T-cell (primary cell): ENCODE data around the gene SDF4. TPM values are rescaled to one million over a fixed set of nuclear protein-coding genes. Genes with fewer than 3 reads are reported as not detected.

Experiments used
- ATAC-seq, 4 experiments: fragments of 200-7000 bp in 3 of 4; fragments of 150-1000 bp in 1 of 4; cut with Tn5 transposase; replicated peaks in 1 of 4; 1 replicate in 3 of 4; 2 replicates in 1 of 4; pipeline ENCODE4 v1.10.0; 2021; ENCODE audit warnings: moderate library complexity in 3 of 4, mild to moderate bottlenecking in 2 of 4, moderate number of reproducible peaks in 1 of 4
- CTCF ChIA-PET, 2 donors: fragments of 300-600 bp; sonication (Branson Sonifier 250); formaldehyde crosslinking; loops; one replicate each; lab custom pipeline; 2022; ENCODE audit warnings: antibody characterized with exemption in 2 of 2; lab: Charles Lee
- POLR2A ChIA-PET, 2 donors: fragments of 300-600 bp; sonication (Branson Sonifier 250); formaldehyde crosslinking; loops; one replicate each; lab custom pipeline; 2022; ENCODE audit warnings: antibody characterized with exemption in 2 of 2; lab: Charles Lee
- DNase-seq, 35 experiments: peaks; one replicate each; pipeline versions ENCODE4 v3.0.0 to v3.0.0-alpha.2; 2013 to 2023
- H3K27ac ChIP-seq: one replicate; pipeline ENCODE4 v1.5.1; 2013; ENCODE audit warnings: low read length
- H3K27me3 ChIP-seq, 2 experiments: replicated peaks in 1 of 2; 1 replicate in 1 of 2; 2 replicates in 1 of 2; pipeline versions ENCODE4 v1.6.1 to v1.7.0; 2013; ENCODE audit warnings: low read length in 1 of 2, mixed read lengths in 1 of 2; ENCODE audit not compliant: control insufficient read depth in 2 of 2, insufficient read depth in 2 of 2; ENCODE audit errors: extremely low read depth in 1 of 2
- H3K36me3 ChIP-seq, 2 donors: 1 replicate in 1 of 2; 2 replicates in 1 of 2; pipeline versions ENCODE4 v1.6.1 to v1.7.0; 2013; ENCODE audit warnings: low read length in 1 of 2; ENCODE audit not compliant: control insufficient read depth in 2 of 2, insufficient read depth in 1 of 2; ENCODE audit errors: extremely low read depth in 1 of 2
- H3K4me1 ChIP-seq, 2 experiments: 1 replicate in 1 of 2; 2 replicates in 1 of 2; pipeline versions ENCODE4 v1.6.1 to v1.7.0; 2013; ENCODE audit warnings: low read length in 2 of 2, mixed read lengths in 1 of 2; ENCODE audit not compliant: insufficient read depth in 2 of 2, control insufficient read depth in 1 of 2; ENCODE audit errors: extremely low read depth in 1 of 2
- H3K4me3 ChIP-seq, 2 donors: 1 replicate in 1 of 2; 2 replicates in 1 of 2; pipeline versions ENCODE4 v1.5.1 to v1.7.0; 2013; ENCODE audit warnings: mild to moderate bottlenecking in 2 of 2, low read length in 1 of 2, moderate library complexity in 1 of 2; ENCODE audit not compliant: control insufficient read depth in 1 of 2; ENCODE audit errors: extremely low read depth in 1 of 2
- H3K9me3 ChIP-seq: 2 replicates; pipeline ENCODE4 v1.7.0; 2013
- H3K27ac Mint-ChIP-seq, 2 donors: one replicate each; pipeline ENCODE4 v1.8.0; 2020 to 2021; ENCODE audit warnings: mild to moderate bottlenecking in 2 of 2, mixed read lengths in 2 of 2
- H3K27me3 Mint-ChIP-seq, 2 donors: one replicate each; pipeline ENCODE4 v1.8.0; 2021 to 2022; ENCODE audit warnings: mixed read lengths in 2 of 2
- H3K36me3 Mint-ChIP-seq: one replicate; pipeline ENCODE4 v1.8.0; 2021; ENCODE audit warnings: mixed read lengths
- H3K4me1 Mint-ChIP-seq, 3 donors: one replicate each; pipeline ENCODE4 v1.8.0; 2020 to 2022; ENCODE audit warnings: mixed read lengths in 3 of 3, mild to moderate bottlenecking in 1 of 3
- H3K4me3 Mint-ChIP-seq, 3 donors: one replicate each; pipeline ENCODE4 v1.8.0; 2020 to 2022; ENCODE audit warnings: mild to moderate bottlenecking in 3 of 3, mixed read lengths in 3 of 3, moderate library complexity in 3 of 3
- H3K9me3 Mint-ChIP-seq, 3 donors: one replicate each; pipeline ENCODE4 v1.8.0; 2020 to 2022; ENCODE audit warnings: mixed read lengths in 3 of 3
- WGBS: methylation state at CpG from one replicate; pipeline ENCODE4 v1.1.5; 2013; ENCODE audit warnings: missing lambda C conversion rate; ENCODE audit not compliant: insufficient coverage; 5-methylcytosine and 5-hydroxymethylcytosine counted together
- total RNA-seq, 35 experiments: library from RNA in 6 of 35; stranded (reverse) in 6 of 35; fragments of 120-200 nt in 1 of 35; gene quantifications; one replicate each; pipeline versions ENCODE4 v1.2.1 to v1.2.4 and lab custom pipeline; 2013 to 2026

The SDF4 gene
- total RNA-seq, 5 donors from 2014 or later (not counting 1 experiment from before 2014, with no cell fraction given), result 98.6 to 151 (median 141) TPM

DNA sequence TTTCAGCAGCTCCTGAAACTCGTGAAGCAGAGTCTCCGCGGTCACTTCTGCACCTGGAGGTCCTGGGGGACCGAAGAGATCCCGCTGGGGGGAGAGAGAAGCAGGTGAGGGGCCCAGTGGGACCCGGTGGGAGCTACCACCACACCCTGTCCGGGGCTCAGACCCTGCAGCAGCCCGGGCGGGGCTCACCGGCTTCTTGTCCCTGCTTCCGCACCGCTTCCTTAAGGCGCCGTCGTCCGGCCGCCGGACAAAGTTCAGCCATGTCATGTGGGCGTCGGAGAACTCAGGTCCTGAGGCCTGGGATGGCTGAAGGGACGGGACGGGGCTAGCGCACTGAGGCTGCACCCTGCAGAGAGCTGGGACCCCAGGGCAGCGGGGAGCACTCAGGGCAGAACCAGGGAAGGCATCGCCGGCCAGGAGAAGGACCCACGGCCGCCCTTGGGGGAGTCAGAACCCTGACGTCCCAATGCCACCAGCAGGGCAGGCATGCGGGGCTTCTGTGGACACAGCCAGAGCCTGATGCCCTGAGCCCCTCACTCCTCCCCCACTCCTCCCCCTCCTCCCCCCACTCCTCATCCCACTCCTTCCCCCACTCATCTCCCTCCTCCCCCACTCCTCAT is 12.5 kb upstream of the SDF4 start:
- Mint-ChIP-seq H3K36me3 (no peaks in the 10 kb centered on the region), H3K27me3 (peaks cover 0 to 2% of the 10 kb centered on the region in 2 donors), H3K4me1 (no peaks in the 10 kb centered on the region), H3K4me3 (no peak overlapping the region), H3K9me3 (no peaks in the 10 kb centered on the region), H3K27ac (no peak overlapping the region)
- Histone ChIP-seq H3K9me3 (no peaks in the 10 kb centered on the region), H3K27me3 (peaks cover 0 to 69% of the 10 kb centered on the region in 2 experiments), H3K4me3 (no peak overlapping the region), H3K27ac (no peak overlapping the region), H3K4me1 (peaks cover 0 to 16% of the 10 kb centered on the region in 2 experiments), H3K36me3 (no peaks in the 10 kb centered on the region)
- ATAC-seq (no peak), DNase-seq (no peak)
- POLR2A ChIA-PET, result no interaction called here
- WGBS, result 90% methylated on average over 25 of the region's 30 CpGs
- CTCF ChIA-PET, result no interaction called here

DNA sequence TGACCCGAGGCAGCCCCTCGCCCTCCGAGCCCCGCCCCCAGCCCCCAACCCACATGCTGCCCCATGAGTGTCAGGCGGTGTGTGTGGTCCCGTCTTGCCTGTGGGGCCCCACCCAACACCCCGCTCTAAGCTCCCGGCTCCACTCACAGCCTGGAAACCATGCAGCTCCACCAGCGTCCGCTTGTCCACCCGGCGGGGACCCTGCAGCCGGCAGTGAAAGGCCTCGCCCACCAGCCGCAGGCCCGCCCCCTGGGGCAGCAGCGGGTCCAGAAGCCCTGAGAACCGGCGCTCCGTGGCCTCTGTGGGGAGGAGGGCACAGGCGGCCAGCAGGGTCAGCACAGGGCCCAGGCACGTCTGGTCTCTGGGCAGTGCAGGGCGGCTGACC is 12.0 kb upstream of the SDF4 start:
- H3K9me3 Mint-ChIP-seq, result no peaks in the 10 kb centered on the region
- no peaks in the 10 kb centered on the region for H3K4me1 Mint-ChIP-seq
- peaks cover 0 to 2% of the 10 kb centered on the region in 2 donors for H3K27me3 Mint-ChIP-seq
- DNase-seq (no peak), ATAC-seq (no peak)
- no peaks in the 10 kb centered on the region for H3K36me3 Mint-ChIP-seq
- CTCF ChIA-PET, result no interaction called here
- POLR2A ChIA-PET, result no interaction called here
- H3K4me3 Mint-ChIP-seq, result no peak overlapping the region
- Histone ChIP-seq H3K27ac (no peak overlapping the region), H3K4me1 (peaks cover 0 to 16% of the 10 kb centered on the region in 2 experiments), H3K9me3 (no peaks in the 10 kb centered on the region), H3K4me3 (no peak overlapping the region), H3K36me3 (no peaks in the 10 kb centered on the region), H3K27me3 (peaks cover 0 to 74% of the 10 kb centered on the region in 2 experiments)
- H3K27ac Mint-ChIP-seq, result no peak overlapping the region
- WGBS, result 78% methylated on average over 15 of the region's 23 CpGs

DNA sequence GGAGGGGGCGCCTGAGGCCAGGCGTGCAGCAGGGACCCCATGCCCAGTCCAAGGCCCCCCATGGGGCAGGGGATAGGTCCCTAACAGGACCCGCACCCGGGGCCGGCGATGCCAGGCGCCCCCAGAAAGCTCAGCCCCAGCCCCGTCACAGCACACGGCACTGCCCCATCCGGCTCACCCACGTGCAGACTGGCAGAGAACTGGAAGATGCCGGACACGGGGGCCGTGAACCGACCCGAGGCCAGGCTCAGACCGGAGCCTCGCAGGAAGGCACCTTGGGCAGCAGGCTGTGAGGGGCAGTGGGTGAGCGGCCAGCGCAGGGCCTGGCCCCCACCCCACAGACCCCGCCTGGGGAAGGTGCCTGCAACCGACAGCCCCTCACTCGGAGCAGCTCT is 11.5 kb upstream of the SDF4 start:
- Mint-ChIP-seq H3K27me3 (peaks cover 0 to 2% of the 10 kb centered on the region in 2 donors), H3K36me3 (no peaks in the 10 kb centered on the region), H3K4me3 (no peak overlapping the region), H3K9me3 (no peaks in the 10 kb centered on the region), H3K27ac (no peak overlapping the region), H3K4me1 (no peaks in the 10 kb centered on the region)
- no peaks in the 10 kb centered on the region for H3K9me3 ChIP-seq
- no peak overlapping the region for H3K4me3 ChIP-seq
- peaks cover 0 to 16% of the 10 kb centered on the region in 2 experiments for H3K4me1 ChIP-seq
- 87% methylated on average over 20 of the region's 23 CpGs for WGBS
- H3K27me3 ChIP-seq, result peaks cover 0 to 80% of the 10 kb centered on the region in 2 experiments
- DNase-seq, result no peak
- no peaks in the 10 kb centered on the region for H3K36me3 ChIP-seq
- ChIA-PET CTCF (no interaction called here), POLR2A (no interaction called here)
- no peak overlapping the region for H3K27ac ChIP-seq
- no peak for ATAC-seq

DNA sequence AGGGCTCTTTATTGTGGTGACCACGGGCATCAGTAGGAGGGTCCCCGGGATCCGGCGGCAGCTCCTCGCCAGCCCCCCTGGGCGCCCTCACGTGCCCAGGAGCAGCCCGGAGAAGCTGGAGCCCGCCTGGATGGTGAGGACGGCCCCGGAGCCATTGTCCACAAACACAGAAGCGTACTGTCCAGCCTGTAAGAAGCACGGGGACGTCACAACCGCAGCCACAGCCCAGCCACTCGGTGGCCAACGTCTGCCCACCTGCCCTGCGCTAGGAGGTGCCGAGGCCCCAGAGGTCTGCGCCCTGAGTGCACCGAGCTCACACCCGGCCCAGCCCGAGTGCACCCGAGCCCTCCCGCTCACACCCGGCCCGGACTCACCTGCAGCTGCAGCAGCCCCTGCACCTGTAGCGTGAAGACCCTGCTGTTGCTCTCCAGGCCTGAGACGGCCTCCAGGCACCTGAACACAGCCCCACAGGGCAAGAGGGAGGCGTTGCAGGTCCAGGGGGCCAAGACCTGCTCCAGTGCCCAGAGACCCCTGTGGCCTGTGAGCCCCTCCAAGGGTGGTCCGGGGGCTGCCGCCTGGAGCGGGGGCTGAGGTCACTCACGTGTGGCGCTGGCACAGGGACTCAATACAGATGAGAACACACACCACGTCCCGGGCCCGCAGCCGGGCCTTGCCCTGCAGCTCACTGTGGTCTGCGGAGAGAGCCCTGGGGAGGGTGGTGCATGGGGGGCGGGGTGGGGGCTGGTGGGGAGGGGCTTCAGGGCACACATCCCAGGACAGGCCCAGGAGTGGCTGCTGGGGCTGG is 10.9 kb upstream of the SDF4 start:
- Mint-ChIP-seq H3K9me3 (no peaks in the 10 kb centered on the region), H3K27ac (no peak overlapping the region), H3K27me3 (peaks cover 0 to 2% of the 10 kb centered on the region in 2 donors), H3K4me3 (no peak overlapping the region), H3K4me1 (no peaks in the 10 kb centered on the region), H3K36me3 (no peaks in the 10 kb centered on the region)
- DNase-seq (no peak), ATAC-seq (no peak)
- CTCF ChIA-PET, result interaction anchor here in 1 of 2 donors (0.6 kb wide), 1 partner anchor 14 kb away, joined by 4 read pairs; no protein-coding TSS in a partner anchor
- 88% methylated on average over 32 of the region's 41 CpGs for WGBS
- POLR2A ChIA-PET, result no interaction called here
- Histone ChIP-seq H3K4me3 (no peak overlapping the region), H3K27me3 (peaks cover 0 to 83% of the 10 kb centered on the region in 2 experiments), H3K4me1 (peaks cover 0 to 16% of the 10 kb centered on the region in 2 experiments), H3K36me3 (no peaks in the 10 kb centered on the region), H3K9me3 (no peaks in the 10 kb centered on the region), H3K27ac (no peak overlapping the region)

DNA sequence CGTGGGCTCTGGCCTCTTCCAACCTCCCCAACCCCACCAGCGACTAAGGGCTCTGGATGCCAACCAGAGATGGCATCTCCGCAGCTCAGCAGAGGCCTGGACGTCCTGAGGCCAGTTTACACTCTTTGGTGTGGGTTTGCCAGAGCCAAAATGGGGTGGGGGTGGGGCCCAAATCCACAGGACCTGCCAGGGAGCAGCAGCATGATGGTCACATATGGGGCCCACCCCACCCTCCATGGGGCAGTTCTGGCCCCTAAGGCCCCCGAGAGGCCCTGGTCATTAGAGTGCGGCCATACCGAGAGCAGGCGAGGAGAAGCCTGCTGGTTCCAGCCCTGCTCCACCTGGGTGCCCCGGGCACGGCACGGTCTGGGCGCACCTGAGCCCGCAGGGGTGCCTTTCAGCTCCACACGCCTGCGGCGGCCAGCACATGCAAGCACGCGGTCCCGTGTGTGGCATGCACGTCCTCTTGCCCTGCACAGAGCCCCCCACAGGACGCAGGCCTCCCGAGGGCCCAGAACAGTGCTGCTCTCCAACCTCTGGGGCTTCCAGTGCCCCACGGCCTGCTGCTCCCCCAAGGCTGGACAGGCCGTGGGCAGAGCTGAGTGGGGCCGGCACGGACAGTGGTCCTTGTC is 9.9 kb upstream of the SDF4 start:
- H3K27me3 Mint-ChIP-seq, result no peaks in the 10 kb centered on the region
- Histone ChIP-seq H3K27me3 (peaks cover 0 to 76% of the 10 kb centered on the region in 2 experiments), H3K27ac (no peak overlapping the region), H3K9me3 (no peaks in the 10 kb centered on the region), H3K4me3 (no peak overlapping the region), H3K4me1 (peaks cover 0 to 7% of the 10 kb centered on the region in 2 experiments), H3K36me3 (no peaks in the 10 kb centered on the region)
- ATAC-seq, result no peak
- DNase-seq, result no peak
- no peaks in the 10 kb centered on the region for H3K9me3 Mint-ChIP-seq
- CTCF ChIA-PET, result interaction anchor here in 1 of 2 donors (0.6 kb wide), 1 partner anchor 14 kb away, joined by 4 read pairs; no protein-coding TSS in a partner anchor
- no peak overlapping the region for H3K27ac Mint-ChIP-seq
- H3K4me1 Mint-ChIP-seq, result no peaks in the 10 kb centered on the region
- no peaks in the 10 kb centered on the region for H3K36me3 Mint-ChIP-seq
- no peak overlapping the region for H3K4me3 Mint-ChIP-seq
- POLR2A ChIA-PET, result no interaction called here
- WGBS, result 87% methylated on average over 23 of the region's 26 CpGs

DNA sequence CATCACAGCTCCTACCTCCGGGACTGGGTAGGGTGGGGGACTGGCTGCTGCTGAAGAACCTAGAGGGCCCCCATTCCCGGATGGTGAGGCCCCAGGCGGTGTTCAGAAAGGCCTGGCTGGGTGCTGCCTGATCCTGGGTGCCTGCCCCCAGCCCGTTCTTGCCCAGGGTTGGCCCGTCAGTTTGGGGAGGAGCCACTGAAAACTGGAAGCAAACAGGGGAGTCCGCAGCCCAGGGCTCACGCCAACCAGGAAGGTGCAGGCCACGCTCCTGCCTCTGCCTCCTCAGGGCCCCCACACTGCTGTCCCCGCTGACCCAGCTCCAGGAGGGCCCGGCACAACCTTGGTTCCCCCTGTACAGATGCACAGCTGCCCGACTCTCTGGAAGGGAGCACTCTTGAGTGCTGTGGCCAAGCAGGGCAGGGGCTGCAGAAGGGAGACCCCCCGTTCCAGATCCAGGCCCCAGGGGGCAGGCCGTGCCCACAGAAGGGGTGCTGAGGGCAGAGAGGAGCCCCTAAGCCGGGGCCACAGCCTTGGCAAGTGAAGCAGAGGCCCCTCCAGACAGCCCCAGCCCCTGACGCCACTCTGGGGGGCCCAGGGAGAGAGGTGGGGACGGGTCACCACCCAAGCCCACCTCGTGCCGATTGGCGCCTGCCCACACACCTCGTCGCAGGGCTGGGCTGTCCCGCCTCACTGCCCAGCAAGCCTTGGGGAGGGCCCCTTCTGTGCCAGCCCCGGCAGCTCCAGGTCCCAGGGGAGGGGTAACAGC is 9.2 kb upstream of the SDF4 start:
- Histone ChIP-seq H3K4me3 (no peak overlapping the region), H3K27me3 (peaks cover 0 to 73% of the 10 kb centered on the region in 2 experiments), H3K4me1 (peaks cover 0 to 4% of the 10 kb centered on the region in 2 experiments), H3K36me3 (no peaks in the 10 kb centered on the region), H3K27ac (no peak overlapping the region), H3K9me3 (no peaks in the 10 kb centered on the region)
- Mint-ChIP-seq H3K9me3 (no peaks in the 10 kb centered on the region), H3K27ac (no peak overlapping the region), H3K36me3 (no peaks in the 10 kb centered on the region), H3K4me3 (no peak overlapping the region), H3K4me1 (no peaks in the 10 kb centered on the region), H3K27me3 (no peaks in the 10 kb centered on the region)
- ChIA-PET CTCF (no interaction called here), POLR2A (no interaction called here)
- ATAC-seq, result no peak
- DNase-seq, result no peak
- WGBS, result 53% methylated on average over 17 of the region's 23 CpGs
